IMR-90 (cell line): ENCODE results near the gene TCP11. TPM values are rescaled to one million over a fixed set of nuclear protein-coding genes. Genes with fewer than 3 reads are reported as not detected.

Experiments used
- ATAC-seq: fragments of 200-7000 bp; cut with Tn5 transposase; 2 replicates; pipeline ENCODE4 v1.9.1; 2020; ENCODE audit warnings: low read depth, mild to moderate bottlenecking, moderate library complexity
- BruUV-seq: library from RNA; stranded (reverse); fragments of 400-500 nt; replicated peaks from 2 replicates; lab custom pipeline; 2021; lab: Mats Ljungman, UMichigan
- CTCF ChIA-PET: fragments of 300-600 bp; formaldehyde crosslinking; extraction: SDS; loops from one replicate; lab custom pipeline; 2021; ENCODE audit warnings: antibody characterized with exemption; lab: Yijun Ruan, JAX
- POLR2A ChIA-PET: fragments of 300-600 bp; sonication (Branson Sonifier 250); formaldehyde crosslinking; loops from one replicate; lab custom pipeline; 2022; ENCODE audit warnings: antibody characterized with exemption; ENCODE audit not compliant: unreplicated experiment; lab: Charles Lee
- DNase-seq: peaks from one replicate; pipeline ENCODE4 v3.0.0; 2013
- H2AFZ ChIP-seq: replicated peaks from 2 replicates; pipeline ENCODE3; 2013; ENCODE audit warnings: low read length, mild to moderate bottlenecking; ENCODE audit not compliant: poor library complexity
- H2AK5ac ChIP-seq: 2 replicates; pipeline ENCODE4 v1.6.1; 2013; ENCODE audit warnings: low read depth, low read length, inconsistent platforms
- H2AK9ac ChIP-seq: replicated peaks from 2 replicates; pipeline ENCODE3; 2013; ENCODE audit warnings: mild to moderate bottlenecking, low read depth, low read length, moderate library complexity; ENCODE audit not compliant: poor library complexity
- H2BK120ac ChIP-seq: 2 replicates; pipeline ENCODE4 v1.6.1; 2013; ENCODE audit warnings: low read depth, low read length, inconsistent platforms
- H2BK15ac ChIP-seq: 3 replicates; pipeline ENCODE4 v1.6.1; 2013; ENCODE audit warnings: low read depth, low read length, inconsistent platforms
- H2BK20ac ChIP-seq: 2 replicates; pipeline ENCODE4 v1.6.1; 2013; ENCODE audit warnings: low read depth, mild to moderate bottlenecking, inconsistent platforms, low read length, moderate library complexity
- H2BK5ac ChIP-seq: 2 replicates; pipeline ENCODE4 v1.6.1; 2013; ENCODE audit warnings: mild to moderate bottlenecking, low read depth, low read length, inconsistent platforms; ENCODE audit not compliant: poor library complexity, severe bottlenecking
- H3K14ac ChIP-seq: replicated peaks from 2 replicates; pipeline ENCODE4 v1.6.1; 2013; ENCODE audit warnings: low read depth, low read length, inconsistent platforms
- H3K18ac ChIP-seq: 2 replicates; pipeline ENCODE4 v1.6.1; 2013; ENCODE audit warnings: low read depth, low read length, control low read depth
- H3K23ac ChIP-seq: 2 replicates; pipeline ENCODE4 v1.6.1; 2013; ENCODE audit warnings: low read depth, low read length, inconsistent platforms
- H3K27ac ChIP-seq: 2 replicates; pipeline ENCODE4 v1.5.1; 2013; ENCODE audit warnings: mild to moderate bottlenecking, control low read depth, low read length; ENCODE audit not compliant: insufficient read depth
- H3K27me3 ChIP-seq: 2 replicates; pipeline ENCODE4 v1.6.1; 2013; ENCODE audit warnings: low read length; ENCODE audit not compliant: control insufficient read depth, insufficient read depth
- H3K36me3 ChIP-seq: 2 replicates; pipeline ENCODE4 v1.6.1; 2013; ENCODE audit warnings: low read length, mixed read lengths; ENCODE audit not compliant: control insufficient read depth, insufficient read depth
- H3K4ac ChIP-seq: 2 replicates; pipeline ENCODE4 v1.6.1; 2013; ENCODE audit warnings: low read depth, low read length, inconsistent platforms
- H3K4me1 ChIP-seq: 2 replicates; pipeline ENCODE4 v1.6.1; 2013; ENCODE audit warnings: low read length, mixed read lengths; ENCODE audit not compliant: control insufficient read depth, insufficient read depth
- H3K4me2 ChIP-seq: 2 replicates; pipeline ENCODE4 v1.6.1; 2013; ENCODE audit warnings: low read depth, mild to moderate bottlenecking, control low read depth, low read length, moderate library complexity
- H3K4me3 ChIP-seq: 2 replicates; pipeline ENCODE4 v1.5.1; 2013; ENCODE audit warnings: low read depth, mild to moderate bottlenecking, control low read depth, low read length, moderate library complexity; ENCODE audit not compliant: insufficient read depth
- H3K56ac ChIP-seq: 2 replicates; pipeline ENCODE4 v1.6.1; 2013; ENCODE audit warnings: low read length, inconsistent platforms; ENCODE audit not compliant: insufficient read depth; ENCODE audit errors: extremely low read depth
- H3K79me1 ChIP-seq, 2 experiments: 2 replicates each; pipeline ENCODE4 v1.6.1; 2013; ENCODE audit warnings: low read length in 2 of 2, inconsistent platforms in 1 of 2, low read depth in 1 of 2
- H3K9ac ChIP-seq: 2 replicates; pipeline ENCODE4 v1.6.1; 2013; ENCODE audit warnings: low read depth, low read length, control low read depth
- H3K9me1 ChIP-seq: 2 replicates; pipeline ENCODE4 v1.6.1; 2013; ENCODE audit warnings: low read length, inconsistent platforms; ENCODE audit not compliant: insufficient read depth
- H3K9me3 ChIP-seq: 2 replicates; pipeline ENCODE4 v1.6.1; 2013; ENCODE audit warnings: low read length; ENCODE audit not compliant: control insufficient read depth, insufficient read depth
- H4K20me1 ChIP-seq: 2 replicates; pipeline ENCODE4 v1.6.1; 2013; ENCODE audit warnings: low read length, inconsistent platforms; ENCODE audit not compliant: insufficient read depth
- H4K5ac ChIP-seq: 2 replicates; pipeline ENCODE4 v1.6.1; 2013; ENCODE audit warnings: mild to moderate bottlenecking, low read depth, low read length, control low read depth
- H4K8ac ChIP-seq, 2 experiments: 2 replicates each; pipeline ENCODE4 v1.6.1; 2013; ENCODE audit warnings: low read depth in 2 of 2, low read length in 2 of 2, control low read depth in 1 of 2, inconsistent platforms in 1 of 2
- H4K91ac ChIP-seq: 2 replicates; pipeline ENCODE4 v1.6.1; 2013; ENCODE audit warnings: low read depth, low read length, inconsistent platforms; ENCODE audit not compliant: insufficient read depth
- BHLHE40 ChIP-seq: fragments of 150-350 bp; IDR thresholded peaks from 2 replicates; pipeline ENCODE4 v1.6.1; 2016; ENCODE audit warnings: mild to moderate bottlenecking, low read depth, low read length
- CEBPB ChIP-seq: IDR thresholded peaks from 2 replicates; pipeline ENCODE4 v1.6.1; 2012; ENCODE audit warnings: low read depth, low read length, improper control_type of control experiment
- CHD1 ChIP-seq: IDR thresholded peaks from 2 replicates; pipeline ENCODE4 v1.6.1; 2012; ENCODE audit warnings: low read depth, low read length, improper control_type of control experiment
- CTCF ChIP-seq: conservative IDR thresholded peaks from 2 replicates; pipeline ENCODE4 v1.5.1; 2012; ENCODE audit warnings: mild to moderate bottlenecking, low read depth, low read length, improper control_type of control experiment
- ELK1 ChIP-seq: fragments of 150-350 bp; IDR thresholded peaks from 2 replicates; pipeline ENCODE4 v1.6.1; 2016; ENCODE audit warnings: low read depth, mild to moderate bottlenecking, low read length, moderate library complexity, borderline replicate concordance
- FOS ChIP-seq: fragments of 150-350 bp; IDR thresholded peaks from 2 replicates; pipeline ENCODE4 v1.6.1; 2016; ENCODE audit warnings: low read depth, low read length
- MXI1 ChIP-seq: IDR thresholded peaks from 2 replicates; pipeline ENCODE4 v1.6.1; 2012; ENCODE audit warnings: low read depth, mild to moderate bottlenecking, low read length, moderate library complexity, borderline replicate concordance
- NFE2L2 ChIP-seq: fragments of 150-350 bp; IDR thresholded peaks from 2 replicates; pipeline ENCODE4 v1.6.1; 2016; ENCODE audit warnings: low read depth, mild to moderate bottlenecking, low read length
- POLR2A ChIP-seq: IDR thresholded peaks from 2 replicates; pipeline ENCODE4 v1.6.1; 2012; ENCODE audit warnings: mild to moderate bottlenecking, low read depth, low read length
- RAD21 ChIP-seq: IDR thresholded peaks from 2 replicates; pipeline ENCODE4 v1.6.1; 2012; ENCODE audit warnings: low read length, improper control_type of control experiment
- RFX5 ChIP-seq: IDR thresholded peaks from 2 replicates; pipeline ENCODE4 v1.8.0; 2012; ENCODE audit warnings: low read depth, mild to moderate bottlenecking, low read length, moderate library complexity
- SMC3 ChIP-seq: fragments of 150-350 bp; IDR thresholded peaks from 2 replicates; pipeline ENCODE4 v1.6.1; 2016; ENCODE audit warnings: low read depth, mild to moderate bottlenecking, antibody characterized with exemption, low read length, moderate library complexity
- USF2 ChIP-seq: fragments of 150-350 bp; IDR thresholded peaks from 2 replicates; pipeline ENCODE4 v1.6.1; 2017; ENCODE audit warnings: mild to moderate bottlenecking, antibody characterized with exemption, low read length, low read depth
- WGBS, 2 experiments: methylation state at CpG; one replicate each; pipeline versions ENCODE4 v1.1.5 to v1.1.7; 2013; ENCODE audit warnings: missing lambda C conversion rate in 2 of 2; ENCODE audit not compliant: insufficient read length in 1 of 2; ENCODE audit errors: extremely low coverage in 2 of 2; 5-methylcytosine and 5-hydroxymethylcytosine counted together
- dilution Hi-C: fragments of 300-500 bp; cut with HindIII; formaldehyde crosslinking; loops from one replicate; pipeline ENCODE4 v1.14.3; 2018; ENCODE audit warnings: low sequenced_read_pairs; ENCODE audit not compliant: unreplicated experiment
- in situ Hi-C: fragments of 300-500 bp; cut with MboI; formaldehyde crosslinking; loops from 3 replicates; pipeline ENCODE4 v1.14.3; 2019; ENCODE audit warnings: low sequenced_read_pairs, inconsistent platforms, mixed read lengths
- intact Hi-C: fragments of 100-400 bp; cut with micrococcal nuclease; formaldehyde crosslinking; loops from 2 replicates; pipeline ENCODE4 v1.10.0; 2022
- polyA plus RNA-seq, 3 experiments: library from polyadenylated mRNA; depleted of rRNA; stranded (reverse); fragments of >200 nt; gene quantifications; 2 replicates each; pipeline ENCODE4 v1.2.3, GENCODE V29; 2012; ENCODE audit warnings: low replicate concordance in 1 of 3
- total RNA-seq: library from RNA; depleted of rRNA; stranded (reverse); fragments of >200 nt; gene quantifications from 2 replicates; pipeline ENCODE4 v1.2.3, GENCODE V29; 2012

The TCP11 gene
- total and polyA plus RNA-seq, 2 of the 4 experiments (the other 2 are of a cell fraction), result 0.34 to 0.36 TPM

GRCh38 chr6:35081426-35081851 lies 59.7 kb downstream of the TCP11 start:
- dilution Hi-C loops, result no loop called here
- in situ Hi-C loops, result no loop called here
- Histone ChIP-seq H3K56ac (no peak overlapping the region), H4K91ac (no peak overlapping the region), H3K9me1 (no peaks in the 10 kb centered on the region), H2AK9ac (no peak overlapping the region), H3K4me2 (no peak overlapping the region), H2AFZ (peak overlapping the region; percentile 26), H3K9ac (no peak overlapping the region), H4K8ac (no peak overlapping the region), H4K20me1 (no peaks in the 10 kb centered on the region; the same call in 1 of the 2 replicates), H3K4me1 (no peaks in the 10 kb centered on the region), H2BK120ac (no peak overlapping the region), H3K4me3 (no peak overlapping the region), H3K4ac (no peak overlapping the region), H3K27ac (no peak overlapping the region), H3K9me3 (no peaks in the 10 kb centered on the region), H3K79me1 (no peaks in the 10 kb centered on the region), H3K23ac (no peak overlapping the region), H3K27me3 (no peaks in the 10 kb centered on the region), H2BK5ac (no peak overlapping the region), H2BK20ac (no peak overlapping the region), H3K14ac (no peak overlapping the region), H2AK5ac (no peak overlapping the region), H3K18ac (no peak overlapping the region), H3K36me3 (peaks cover 42% of the 10 kb centered on the region; the same call in 1 of the 2 replicates), H2BK15ac (no peak overlapping the region), H4K5ac (no peak overlapping the region)
- CTCF ChIA-PET, result no interaction called here
- 61% methylated on average over 10 of the region's 13 CpGs; no CpG with 5 or more reads in 1 of the 2 experiments for WGBS, 2 experiments
- ATAC-seq (no peak), DNase-seq (peak; percentile 5)
- no TSS peak for BruUV-seq
- intact Hi-C loops, result no loop called here
- TF ChIP-seq SMC3 (no peak), CEBPB (no peak), MXI1 (no peak), BHLHE40 (no peak), RAD21 (no peak), POLR2A (no peak), NFE2L2 (no peak), CHD1 (no peak), ELK1 (no peak), FOS (no peak), USF2 (no peak), RFX5 (no peak), CTCF (no peak)
- POLR2A ChIA-PET, result no interaction called here
